Left ventricle myocardium superior (tissue), 1 donor: ENCODE results near the gene PHLPP2. TPM values are rescaled to one million over a fixed set of nuclear protein-coding genes. Genes with fewer than 3 reads are reported as not detected.
A peak's percentile ranks its signal among the peaks of the same experiment; 100 is the strongest.
"Not testable (repeated sequence)": the region's sequence is repeated elsewhere in the genome, so short reads cannot be mapped to it uniquely, and the experiment has no call there.

Experiments used
- ATAC-seq: fragments of 200-7000 bp; cut with Tn5 transposase; one replicate; pipeline ENCODE4 v1.9.1; 2020; ENCODE audit warnings: mild to moderate bottlenecking, moderate library complexity
- DNase-seq: peaks from one replicate; pipeline ENCODE4 v3.0.0-alpha.2; 2020
- intact Hi-C: fragments of 100-400 bp; cut with micrococcal nuclease; formaldehyde crosslinking; loops from one replicate; pipeline ENCODE4 v1.11.0; 2022
- total RNA-seq: library from RNA; stranded (reverse); fragmentation: NEBNext Ultra II Directional; extraction: Animal tissue kit (Norgen Biotek cat#: 25700); gene quantifications from one replicate; pipeline ENCODE4 v1.2.1, GENCODE V29; 2021
- donor health status: DM: no; HTN: yes; CAD: no; lungs with severe emphysema.

PHLPP2 gene
- total RNA-seq, 1 donor from 2014 or later = 3.4 TPM

GRCh38 chr16:71629278-71630016 lies 95.1 kb downstream of the PHLPP2 start:
- no peak for ATAC-seq
- no peak for DNase-seq
- intact Hi-C loops = no loop called here

DNA sequence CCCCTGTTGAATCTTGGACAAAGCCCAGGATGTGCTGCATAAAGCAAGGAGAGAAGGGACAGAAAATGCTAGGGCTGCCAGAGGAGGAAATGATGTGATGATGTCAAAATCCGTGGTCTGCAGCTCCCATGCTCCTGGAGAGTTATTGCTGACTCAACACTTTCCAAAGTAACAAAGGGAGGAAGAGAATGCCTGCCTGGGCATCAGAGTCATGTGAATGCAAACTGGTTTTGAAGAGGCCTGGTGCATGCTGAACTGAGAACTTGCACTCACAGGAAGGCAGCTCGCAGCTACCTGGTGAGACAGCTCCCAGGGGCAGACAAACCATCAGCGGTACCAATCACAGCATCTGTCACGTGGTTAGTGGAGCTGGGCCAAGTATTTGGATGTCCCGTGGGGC lies 95.7 kb downstream of the PHLPP2 start:
- ATAC-seq (no peak), DNase-seq (no peak)
- intact Hi-C loops = no loop called here

- DNase-seq (no peak), ATAC-seq (no peak)
- intact Hi-C loops = no loop called here
Measured at GRCh38 chr16:71627731-71628181, 96.7 kb downstream of the PHLPP2 start.

DNA sequence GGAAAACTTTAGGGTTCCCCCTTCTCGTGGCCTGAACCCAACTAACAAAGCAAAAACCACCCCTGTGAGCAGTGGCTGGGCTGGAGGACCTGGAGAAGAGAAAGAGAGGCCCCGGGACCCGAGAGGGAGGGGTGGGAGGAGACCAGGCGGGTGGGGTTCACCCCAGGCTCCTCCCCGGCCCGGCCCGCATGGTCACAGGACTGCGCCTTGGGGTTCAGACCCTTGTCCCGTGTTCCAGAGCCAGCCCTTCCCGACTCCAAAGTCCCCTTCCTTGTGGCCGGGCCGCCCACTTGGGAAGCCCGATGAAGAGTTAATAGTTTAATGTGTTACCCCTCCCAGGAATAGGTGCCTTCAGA lies 97.7 kb downstream of the PHLPP2 start:
- intact Hi-C loops = no loop called here
- ATAC-seq (no peak), DNase-seq (no peak)

DNA sequence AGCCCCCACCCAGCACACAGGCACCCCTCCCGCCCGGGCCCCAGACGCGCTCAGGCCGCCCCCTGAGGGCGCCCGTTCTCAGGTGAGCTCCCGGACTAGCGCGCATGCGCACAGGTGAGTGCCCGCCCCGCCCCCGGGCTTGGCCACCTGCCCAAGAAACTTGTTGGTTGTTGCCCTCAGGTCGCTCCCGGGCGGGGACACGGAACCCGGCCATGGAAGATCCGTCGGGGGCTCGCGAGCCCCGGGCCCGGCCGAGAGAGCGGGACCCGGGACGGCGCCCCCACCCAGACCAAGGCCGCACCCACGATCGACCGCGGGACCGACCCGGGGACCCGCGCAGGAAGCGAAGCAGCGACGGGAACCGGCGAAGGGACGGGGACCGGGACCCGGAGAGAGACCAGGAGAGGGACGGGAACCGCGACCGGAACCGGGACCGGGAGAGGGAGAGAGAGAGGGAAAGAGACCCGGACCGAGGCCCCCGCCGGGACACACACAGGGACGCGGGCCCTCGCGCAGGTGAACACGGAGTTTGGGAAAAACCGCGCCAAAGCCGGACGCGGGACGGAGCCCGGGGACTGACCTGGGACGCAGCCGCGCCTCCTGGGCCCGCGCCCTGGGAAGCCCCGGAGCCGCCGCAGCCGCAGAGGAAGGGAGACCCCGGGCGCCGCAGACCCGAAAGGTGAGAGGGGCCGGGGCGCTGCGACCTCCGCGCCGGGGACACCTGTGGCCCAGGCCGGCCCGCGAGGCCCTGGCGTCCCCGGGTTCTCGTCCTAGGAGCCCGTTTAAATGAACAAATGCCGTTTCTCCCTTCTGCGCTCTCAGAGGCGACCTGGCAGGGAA lies 98.3 kb downstream of the PHLPP2 start, which contains the start of gene MARVELD3:
TSS of gene MARVELD3 (plus strand) at position 167 of the 840 bp plus-strand sequence. CDS start at position 213, 46 bp downstream.
- no peak for ATAC-seq
- DNase-seq = no peak
- intact Hi-C loops = no loop called here

GRCh38 chr16:71625113-71625850 lies 99.2 kb downstream of the PHLPP2 start:
- ATAC-seq = no peak
- intact Hi-C loops = no loop called here
- no peak for DNase-seq

- intact Hi-C loops = no loop called here
- DNase-seq (no peak), ATAC-seq (no peak)
Measured at GRCh38 chr16:71623597-71623996, 100.9 kb downstream of the PHLPP2 start.

DNA sequence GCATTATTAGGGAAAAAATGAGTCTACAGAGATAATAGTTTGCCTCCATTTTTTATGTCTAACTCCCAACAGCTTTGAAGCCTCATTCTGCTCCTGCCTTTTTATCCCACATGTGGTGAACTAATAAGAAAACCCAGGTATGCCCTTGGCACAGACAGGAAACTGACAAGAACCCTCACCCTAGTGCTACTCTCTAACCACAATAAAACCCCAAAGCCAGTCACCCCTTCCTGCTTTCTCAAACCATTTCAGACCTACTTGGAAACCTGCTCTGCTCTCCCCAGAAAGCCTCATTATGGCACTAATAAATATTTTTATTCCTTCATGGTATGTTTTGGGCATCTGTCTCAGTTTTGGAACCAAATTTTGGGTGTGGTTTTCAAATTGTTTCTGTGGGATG lies 102.4 kb downstream of the PHLPP2 start:
- DNase-seq (no peak), ATAC-seq (no peak)
- intact Hi-C loops = no loop called here

DNA sequence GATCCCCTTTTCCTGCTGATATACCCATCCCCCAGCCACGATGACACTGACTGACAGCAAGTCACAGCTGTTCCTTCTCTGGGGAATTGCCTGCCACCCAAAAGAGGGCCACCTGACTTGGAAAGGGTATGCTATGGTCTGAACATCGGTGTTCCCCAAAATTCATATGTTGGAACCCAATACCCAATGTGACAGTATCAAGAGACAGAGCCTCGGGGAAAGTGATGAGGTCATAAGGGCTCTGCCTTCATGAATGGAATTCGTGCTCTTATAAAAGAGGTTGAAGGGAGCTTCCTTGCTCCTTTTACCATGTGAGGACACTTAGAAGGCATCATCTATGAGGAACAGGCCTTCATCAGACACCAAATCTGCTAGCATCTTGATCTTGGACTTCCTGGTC lies 106.1 kb downstream of the PHLPP2 start:
- intact Hi-C loops = no loop called here
- DNase-seq (no peak), ATAC-seq (no peak)

DNA sequence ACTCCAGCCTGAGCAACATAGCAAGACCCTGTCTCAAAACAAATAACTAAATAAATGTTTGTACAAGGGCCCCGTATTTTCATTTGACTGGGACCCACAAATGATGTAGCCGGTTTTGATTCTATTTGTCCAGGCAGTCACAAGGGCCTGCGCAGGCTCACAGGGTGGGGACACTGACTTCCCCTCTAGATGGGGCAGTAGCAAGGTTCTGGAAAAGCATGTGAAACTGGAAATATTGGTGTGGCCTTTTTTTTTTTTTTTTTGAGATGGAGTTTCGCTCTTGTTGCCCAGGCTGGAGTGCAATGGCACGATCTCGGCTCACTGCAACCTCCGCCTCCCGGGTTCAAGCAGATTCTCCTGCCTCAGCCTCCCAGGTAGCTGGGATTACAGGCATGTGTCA lies 109.5 kb downstream of the PHLPP2 start:
- ATAC-seq, intact Hi-C loops, DNase-seq: not testable (repeated sequence)

GRCh38 chr16:71610936-71611871 lies 113.3 kb downstream of the PHLPP2 start:
- DNase-seq (peak; percentile 71), ATAC-seq (peak; percentile 71)
- intact Hi-C loops = no loop called here

DNA sequence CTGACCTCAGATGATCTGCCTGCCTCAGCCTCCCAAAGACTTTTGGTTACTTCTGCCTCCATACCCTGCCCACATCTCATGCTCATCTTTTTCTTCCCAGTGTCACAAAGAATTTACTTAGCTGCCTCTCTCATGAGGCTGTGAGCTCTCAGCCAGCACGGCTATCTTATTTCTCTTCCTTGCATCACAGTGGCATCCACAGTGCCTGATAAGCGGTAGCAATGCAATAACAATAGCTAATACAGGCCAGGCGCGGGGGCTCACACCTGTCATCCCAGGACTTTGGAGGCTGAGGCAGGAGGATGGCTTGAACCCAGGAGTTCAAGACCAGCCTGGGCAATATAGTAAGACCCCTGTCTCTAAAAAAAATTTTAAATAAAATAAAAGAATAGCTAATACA lies 114.1 kb downstream of the PHLPP2 start:
- intact Hi-C loops = no loop called here

DNA sequence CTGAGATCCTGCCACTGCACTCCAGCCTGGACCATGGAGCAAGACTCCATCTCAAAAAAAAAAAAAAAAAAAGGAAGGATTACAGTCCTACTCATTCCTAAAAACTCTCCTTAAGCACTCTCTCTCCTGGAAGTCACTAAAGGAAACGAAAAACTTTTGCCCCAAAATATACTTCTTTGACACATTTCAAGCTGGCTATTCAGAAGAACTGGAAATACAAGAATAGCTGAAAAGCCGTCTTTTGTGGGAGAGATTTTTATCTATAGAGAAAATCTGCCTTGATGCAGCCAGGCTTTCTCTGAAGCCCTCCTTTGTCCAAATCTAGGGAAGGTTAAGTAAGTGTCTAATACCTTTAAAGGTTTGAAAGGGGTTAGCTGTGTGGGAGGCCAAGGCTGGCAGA lies 115.4 kb downstream of the PHLPP2 start:
- intact Hi-C loops = no loop called here
- ATAC-seq (no peak), DNase-seq (no peak)

More for the DNA sequence above, 114.1 kb downstream of the PHLPP2 start:
- no peak for ATAC-seq
- DNase-seq = no peak

DNA sequence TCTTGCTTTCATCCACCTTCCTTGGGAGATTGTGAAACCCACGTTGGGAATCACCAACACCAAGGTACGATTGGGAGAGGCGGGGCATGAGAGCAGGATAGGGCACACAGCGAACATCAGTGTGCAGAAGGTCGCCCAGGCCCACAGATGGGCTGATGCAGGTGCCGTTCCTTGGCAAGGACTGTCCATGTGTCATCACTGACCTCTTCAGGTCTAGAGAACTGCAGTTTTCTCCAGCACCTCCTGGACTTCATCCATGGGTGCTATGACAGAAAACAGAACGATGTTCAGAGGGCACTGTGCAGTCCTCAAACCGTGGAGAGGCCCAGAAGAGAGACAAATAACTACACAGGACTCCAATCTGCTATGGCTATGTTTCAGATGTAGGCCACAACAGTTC lies 123.7 kb downstream of the PHLPP2 start:
- intact Hi-C loops = no loop called here
- ATAC-seq (no peak), DNase-seq (no peak)

GRCh38 chr16:71598426-71598825 lies 126.1 kb downstream of the PHLPP2 start:
- ATAC-seq, intact Hi-C loops, DNase-seq: not testable (repeated sequence)

- DNase-seq, ATAC-seq, intact Hi-C loops: not testable (repeated sequence)
Measured at GRCh38 chr16:71595340-71595826, 129.1 kb downstream of the PHLPP2 start.
